ENCODE data around the gene FCMR. TPM values are rescaled to one million over a fixed set of nuclear protein-coding genes. Genes with fewer than 3 reads are reported as not detected.

The FCMR gene
- total and polyA plus RNA-seq, 10 of the 15 experiments (the other 5 are each of a cell fraction or from before 2014, with no cell fraction given), result 79.7 to 245 (median 123) TPM

DNA sequence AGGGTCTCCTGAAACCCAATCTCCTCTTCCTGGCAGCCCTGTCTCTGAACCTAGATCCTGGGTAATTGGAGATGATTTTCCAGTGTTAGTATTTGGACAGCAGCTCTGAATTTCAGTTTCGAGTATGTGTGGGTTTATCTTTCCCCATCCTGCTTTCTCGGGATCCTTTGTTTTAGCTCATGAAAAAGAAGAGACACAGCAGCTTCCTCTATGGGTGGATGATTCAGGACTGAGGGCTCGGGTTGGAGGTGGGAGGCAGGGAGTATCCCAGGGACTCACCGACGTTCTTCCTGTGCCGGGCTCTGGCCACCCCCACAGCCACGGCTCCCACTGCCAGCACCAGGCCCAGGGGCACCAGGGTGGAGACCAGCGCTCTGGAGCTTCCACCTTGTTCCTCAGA is 10.4 kb upstream of the FCMR start (continued):
- TF ChIP-seq, protein P1, sequence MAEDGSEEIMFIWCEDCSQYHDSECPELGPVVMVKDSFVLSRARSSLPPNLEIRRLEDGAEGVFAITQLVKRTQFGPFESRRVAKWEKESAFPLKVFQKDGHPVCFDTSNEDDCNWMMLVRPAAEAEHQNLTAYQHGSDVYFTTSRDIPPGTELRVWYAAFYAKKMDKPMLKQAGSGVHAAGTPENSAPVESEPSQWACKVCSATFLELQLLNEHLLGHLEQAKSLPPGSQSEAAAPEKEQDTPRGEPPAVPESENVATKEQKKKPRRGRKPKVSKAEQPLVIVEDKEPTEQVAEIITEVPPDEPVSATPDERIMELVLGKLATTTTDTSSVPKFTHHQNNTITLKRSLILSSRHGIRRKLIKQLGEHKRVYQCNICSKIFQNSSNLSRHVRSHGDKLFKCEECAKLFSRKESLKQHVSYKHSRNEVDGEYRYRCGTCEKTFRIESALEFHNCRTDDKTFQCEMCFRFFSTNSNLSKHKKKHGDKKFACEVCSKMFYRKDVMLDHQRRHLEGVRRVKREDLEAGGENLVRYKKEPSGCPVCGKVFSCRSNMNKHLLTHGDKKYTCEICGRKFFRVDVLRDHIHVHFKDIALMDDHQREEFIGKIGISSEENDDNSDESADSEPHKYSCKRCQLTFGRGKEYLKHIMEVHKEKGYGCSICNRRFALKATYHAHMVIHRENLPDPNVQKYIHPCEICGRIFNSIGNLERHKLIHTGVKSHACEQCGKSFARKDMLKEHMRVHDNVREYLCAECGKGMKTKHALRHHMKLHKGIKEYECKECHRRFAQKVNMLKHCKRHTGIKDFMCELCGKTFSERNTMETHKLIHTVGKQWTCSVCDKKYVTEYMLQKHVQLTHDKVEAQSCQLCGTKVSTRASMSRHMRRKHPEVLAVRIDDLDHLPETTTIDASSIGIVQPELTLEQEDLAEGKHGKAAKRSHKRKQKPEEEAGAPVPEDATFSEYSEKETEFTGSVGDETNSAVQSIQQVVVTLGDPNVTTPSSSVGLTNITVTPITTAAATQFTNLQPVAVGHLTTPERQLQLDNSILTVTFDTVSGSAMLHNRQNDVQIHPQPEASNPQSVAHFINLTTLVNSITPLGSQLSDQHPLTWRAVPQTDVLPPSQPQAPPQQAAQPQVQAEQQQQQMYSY (CRISPR knock-in tag; IDR thresholded peaks at IDR 0.05), result no peak

DNA sequence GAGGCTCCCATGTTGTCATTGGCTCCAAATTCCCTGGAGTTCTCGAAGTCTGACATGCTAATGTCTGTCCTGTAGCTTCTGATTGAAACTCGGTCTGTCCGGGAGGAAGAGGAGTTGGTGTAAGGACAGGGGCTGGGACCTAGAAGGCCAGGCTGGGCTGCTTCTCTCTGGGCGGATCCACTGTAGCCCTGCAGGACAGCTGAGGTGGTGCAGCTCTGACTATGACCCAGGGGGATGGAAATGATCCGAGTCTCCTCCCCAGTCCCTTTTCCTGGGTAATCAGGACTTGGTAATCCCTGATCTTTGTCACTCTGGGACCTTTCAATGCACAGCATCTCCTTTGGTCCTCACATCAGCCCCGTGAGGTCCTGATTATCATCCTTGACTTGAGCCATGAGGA is 10.0 kb upstream of the FCMR start:
- no peaks in the 10 kb centered on the region for H3K79me2 ChIP-seq (ENCODE audit: control insufficient read depth, insufficient read depth, low read length)

More for the DNA sequence above, 10.0 kb upstream of the FCMR start:
- H3K4me1 ChIP-seq (ENCODE audit: control insufficient read depth, insufficient read depth, low read length), result peaks cover 46% of the 10 kb centered on the region
- ChIA-PET RAD21 (ENCODE audit: unreplicated experiment) (interaction anchor here (0.7 to 13.5 kb wide), 17 partner anchors 14 to 296 kb away, joined by 3 to 371 read pairs (median 7); partner anchors contain the start of genes DYRK3 and FCMR), CTCF (interaction anchor here (0.7 to 13.5 kb wide), 30 partner anchors 11 to 411 kb away, joined by 3 to 643 read pairs (median 7); partner anchors contain the start of genes DYRK3, FCAMR, FCMR and IL20), POLR2A (interaction anchor here (0.5 to 13.3 kb wide), 7 partner anchors 15 to 653 kb away, joined by 3 to 222 read pairs (median 4); partner anchors contain the start of gene FCMR), SMC1A (ENCODE audit: uncharacterized antibody, unreplicated experiment) (interaction anchor here (0.6 to 10.3 kb wide), 28 partner anchors 9 to 301 kb away, joined by 3 to 431 read pairs (median 5); partner anchors contain the start of genes FCAMR, FCMR, IL19 and IL20)
- no peaks in the 10 kb centered on the region for H3K36me3 ChIP-seq (ENCODE audit: control insufficient read depth in 2 of 2, insufficient read depth in 2 of 2, low read length in 1 of 2)
- H2AFZ ChIP-seq (ENCODE audit: control insufficient read depth, low read depth, low read length), result no peak overlapping the region; the same call in 1 of the 2 replicates
- H3K4me2 ChIP-seq (ENCODE audit: control insufficient read depth, insufficient read depth), result peak overlapping the region; percentile 17
- no TSS peak for BruUV-seq (replicated peaks)
- H3K9ac ChIP-seq (ENCODE audit: control insufficient read depth, insufficient read depth, low read length), result no peak overlapping the region
- DNase-seq (ENCODE audit: low read depth, low spot score) (no peak), FAIRE-seq (no peak), ATAC-seq (no peak)
- no peaks in the 10 kb centered on the region for H3K9me3 ChIP-seq (replicated peaks; ENCODE audit: control insufficient read depth, insufficient read depth, low read length)
- no peak overlapping the region for H3K4me3 ChIP-seq
- intact Hi-C loops (cut with micrococcal nuclease; ENCODE audit: unreplicated experiment) (loop anchor here (5.0 kb wide), 1 partner anchor 121 kb away; the partner anchor contains the start of genes PFKFB2 and YOD1), in situ Hi-C loops (cut with MboI) (no loop called here)
- peak overlapping the region; percentile 99 for H3K27ac ChIP-seq (ENCODE audit: control insufficient read depth, insufficient read depth)
- no peaks in the 10 kb centered on the region for H4K20me1 ChIP-seq (ENCODE audit: control insufficient read depth, insufficient read depth)
- 98% methylated on average over 6 of the region's 6 CpGs for WGBS (ENCODE audit: insufficient coverage, insufficient replicate concordance, low lambda C conversion rate, missing lambda C conversion rate)
- H3K27me3 ChIP-seq (replicated peaks in 1 of 2; ENCODE audit: control insufficient read depth in 2 of 2, insufficient read depth in 2 of 2, low read length in 1 of 2), result no peaks in the 10 kb centered on the region
- no peak for TF ChIP-seq RFX5 (IDR thresholded peaks at IDR 0.05; ENCODE audit: low read depth, low read length)
- peak; percentile 14; the same call in 1 of the 2 replicates for TF ChIP-seq EED (IDR thresholded peaks at IDR 0.05; ENCODE audit: low read depth)
- TF ChIP-seq, protein P2, sequence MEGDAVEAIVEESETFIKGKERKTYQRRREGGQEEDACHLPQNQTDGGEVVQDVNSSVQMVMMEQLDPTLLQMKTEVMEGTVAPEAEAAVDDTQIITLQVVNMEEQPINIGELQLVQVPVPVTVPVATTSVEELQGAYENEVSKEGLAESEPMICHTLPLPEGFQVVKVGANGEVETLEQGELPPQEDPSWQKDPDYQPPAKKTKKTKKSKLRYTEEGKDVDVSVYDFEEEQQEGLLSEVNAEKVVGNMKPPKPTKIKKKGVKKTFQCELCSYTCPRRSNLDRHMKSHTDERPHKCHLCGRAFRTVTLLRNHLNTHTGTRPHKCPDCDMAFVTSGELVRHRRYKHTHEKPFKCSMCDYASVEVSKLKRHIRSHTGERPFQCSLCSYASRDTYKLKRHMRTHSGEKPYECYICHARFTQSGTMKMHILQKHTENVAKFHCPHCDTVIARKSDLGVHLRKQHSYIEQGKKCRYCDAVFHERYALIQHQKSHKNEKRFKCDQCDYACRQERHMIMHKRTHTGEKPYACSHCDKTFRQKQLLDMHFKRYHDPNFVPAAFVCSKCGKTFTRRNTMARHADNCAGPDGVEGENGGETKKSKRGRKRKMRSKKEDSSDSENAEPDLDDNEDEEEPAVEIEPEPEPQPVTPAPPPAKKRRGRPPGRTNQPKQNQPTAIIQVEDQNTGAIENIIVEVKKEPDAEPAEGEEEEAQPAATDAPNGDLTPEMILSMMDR (IDR thresholded peaks at IDR 0.05 in 2 of 3, conservative IDR thresholded peaks at IDR 0.05 in 1 of 3; ENCODE audit: control insufficient read depth in 2 of 3, extremely low read depth in 1 of 3, insufficient read depth in 1 of 3, low read depth in 3 of 3, low read length in 3 of 3), result peak in 2 of 3 experiments; percentile 24 to 39; a peak in 2 of 6 replicates

All from GM12878 (cell line).